Kidney capillary endothelial cell (primary cell): Measurements from ENCODE around the gene LGALS9.

Source experiments
- DNase-seq: peaks from one replicate; pipeline ENCODE4 v3.0.0-alpha.2; 2018; ENCODE audit warnings: low spot score

LGALS9 gene

GRCh38 chr17:27603421-27603770 lies 27.6 kb upstream of the LGALS9 start:
- no peak for DNase-seq

GRCh38 chr17:27603880-27604794 lies 26.9 kb upstream of the LGALS9 start:
- DNase-seq = no peak

- DNase-seq = no peak
These were observed 25.6 kb upstream of the LGALS9 start for GRCh38 chr17:27605409-27605808.

GRCh38 chr17:27607521-27608091 lies 23.4 kb upstream of the LGALS9 start:
- no peak for DNase-seq

- no peak for DNase-seq
These were observed 22.4 kb upstream of the LGALS9 start for GRCh38 chr17:27608328-27609230.

GRCh38 chr17:27609611-27610303 lies 21.2 kb upstream of the LGALS9 start:
- DNase-seq = no peak

GRCh38 chr17:27610304-27610677 lies 20.7 kb upstream of the LGALS9 start:
- no peak for DNase-seq

- no peak for DNase-seq
These were observed 18.7 kb upstream of the LGALS9 start for GRCh38 chr17:27612160-27612770.

GRCh38 chr17:27613433-27613832 lies 17.6 kb upstream of the LGALS9 start:
- no peak for DNase-seq

- no peak for DNase-seq
These were observed 15.9 kb upstream of the LGALS9 start for GRCh38 chr17:27615121-27615520.

- no peak for DNase-seq
These were observed 14.6 kb upstream of the LGALS9 start for GRCh38 chr17:27616414-27616813.

- DNase-seq = no peak
These were observed 12.6 kb upstream of the LGALS9 start for GRCh38 chr17:27618417-27618816.

GRCh38 chr17:27620721-27621120 lies 10.3 kb upstream of the LGALS9 start:
- DNase-seq = no peak

- no peak for DNase-seq
These were observed 9.5 kb upstream of the LGALS9 start for GRCh38 chr17:27621536-27621935.

GRCh38 chr17:27621942-27622559 lies 8.9 kb upstream of the LGALS9 start:
- DNase-seq = no peak

- DNase-seq = no peak
These were observed 8.0 kb upstream of the LGALS9 start for GRCh38 chr17:27622986-27623385.

GRCh38 chr17:27623614-27624013 lies 7.4 kb upstream of the LGALS9 start:
- DNase-seq = no peak

- no peak for DNase-seq
These were observed 6.4 kb upstream of the LGALS9 start for GRCh38 chr17:27624539-27624938.

- DNase-seq = no peak
These were observed 5.1 kb upstream of the LGALS9 start for GRCh38 chr17:27625856-27626255.

GRCh38 chr17:27627514-27627913 lies 3.5 kb upstream of the LGALS9 start:
- no peak for DNase-seq

- DNase-seq = no peak
These were observed 2.6 kb upstream of the LGALS9 start for GRCh38 chr17:27628376-27628775.
